Panc1 (cell line): ENCODE measurements around the gene MYO1E. TPM values are rescaled to one million over a fixed set of nuclear protein-coding genes. Genes with fewer than 3 reads are reported as not detected.

ENCODE experiments used
- ATAC-seq: fragments of 200-7000 bp; cut with Tn5 transposase; 2 replicates; pipeline ENCODE4 v1.9.1; 2020; ENCODE audit warnings: mild to moderate bottlenecking, moderate library complexity
- BruUV-seq: library from RNA; stranded (reverse); fragments of 400-500 nt; replicated peaks from 2 replicates; lab custom pipeline; 2021; lab: Mats Ljungman, UMichigan
- CTCF ChIA-PET: fragments of 300-600 bp; sonication (Branson Sonifier 250); formaldehyde crosslinking; loops from one replicate; lab custom pipeline; 2022; ENCODE audit warnings: antibody characterized with exemption; lab: Charles Lee
- POLR2A ChIA-PET: fragments of 300-600 bp; sonication (Branson Sonifier 250); formaldehyde crosslinking; loops from one replicate; lab custom pipeline; 2022; ENCODE audit warnings: antibody characterized with exemption; lab: Charles Lee
- DNase-seq: peaks from one replicate; pipeline ENCODE4 v3.0.0-alpha.2; 2010; ENCODE audit warnings: low read depth, low spot score
- H3K27ac ChIP-seq: 2 replicates; pipeline ENCODE4 v1.5.1; 2011; ENCODE audit warnings: mild to moderate bottlenecking, low read length, inconsistent platforms
- H3K27me3 ChIP-seq: fragments of 200-500 bp; sonication (Bioruptor generic); 2 replicates; pipeline ENCODE4 v1.6.0; 2014; ENCODE audit warnings: low read length, inconsistent platforms; ENCODE audit not compliant: control insufficient read depth, insufficient read depth
- H3K36me3 ChIP-seq: fragments of 200-500 bp; sonication (Bioruptor generic); 2 replicates; pipeline ENCODE4 v1.5.1; 2014; ENCODE audit warnings: inconsistent platforms, mild to moderate bottlenecking, low read length, moderate library complexity; ENCODE audit not compliant: control insufficient read depth, insufficient read depth
- H3K4me1 ChIP-seq: 2 replicates; pipeline ENCODE4 v1.5.1; 2011; ENCODE audit warnings: inconsistent platforms, mild to moderate bottlenecking, low read length, moderate library complexity; ENCODE audit not compliant: control insufficient read depth, insufficient read depth
- H3K4me3 ChIP-seq, 2 experiments: 2 replicates each; pipeline ENCODE4 v1.5.1; 2011 to 2012; ENCODE audit warnings: low read depth in 2 of 2, low read length in 2 of 2, mild to moderate bottlenecking in 2 of 2, inconsistent platforms in 1 of 2, moderate library complexity in 1 of 2
- H3K9me3 ChIP-seq: fragments of 200-500 bp; sonication (Bioruptor generic); 2 replicates; pipeline ENCODE4 v1.5.1; 2014; ENCODE audit warnings: low read depth, mild to moderate bottlenecking, inconsistent platforms, low read length, moderate library complexity; ENCODE audit not compliant: control insufficient read depth, insufficient read depth
- POLR2AphosphoS5 ChIP-seq: IDR thresholded peaks from 2 replicates; pipeline ENCODE4 v1.6.1; 2012; ENCODE audit warnings: mild to moderate bottlenecking, low read depth, low read length, moderate library complexity
- SIN3A ChIP-seq: IDR thresholded peaks from 2 replicates; pipeline ENCODE4 v1.6.1; 2012; ENCODE audit warnings: low read depth, mild to moderate bottlenecking, low read length, moderate library complexity, borderline replicate concordance; ENCODE audit not compliant: insufficient read depth
- TCF7L2 ChIP-seq: IDR thresholded peaks from 2 replicates; pipeline ENCODE4 v1.6.1; 2011; ENCODE audit warnings: mild to moderate bottlenecking, low read depth, low read length, inconsistent platforms
- in situ Hi-C: cut with HindIII; loops from 2 replicates; pipeline ENCODE4 v1.10.0; 2016; ENCODE audit warnings: low sequenced_read_pairs, low pct_unique_long_range_greater_than_20kb
- intact Hi-C: fragments of 100-400 bp; cut with micrococcal nuclease; formaldehyde crosslinking; loops from one replicate; pipeline ENCODE4 v1.10.0; 2022; ENCODE audit not compliant: unreplicated experiment
- total RNA-seq: library from RNA; stranded (reverse); gene quantifications from one replicate; pipeline ENCODE4 v1.2.1, GENCODE V29; 2021; ENCODE audit not compliant: unreplicated experiment
- TF ChIP-seq, protein P1 (sequence below), 2 experiments: IDR thresholded peaks; 2 replicates each; pipeline ENCODE4 v1.6.1; 2011 to 2012; ENCODE audit warnings: low read depth in 2 of 2, control low read depth in 1 of 2, low read length in 1 of 2, mild to moderate bottlenecking in 1 of 2, moderate library complexity in 1 of 2; ENCODE audit not compliant: insufficient read depth in 1 of 2
- TF ChIP-seq, protein P2 (sequence below): fragments of 450-650 bp; IDR thresholded peaks from 2 replicates; pipeline ENCODE4 v1.5.1; 2017; ENCODE audit warnings: mild to moderate bottlenecking

The MYO1E gene
- total RNA-seq, 1 experiment from 2014 or later, result 161 TPM

DNA sequence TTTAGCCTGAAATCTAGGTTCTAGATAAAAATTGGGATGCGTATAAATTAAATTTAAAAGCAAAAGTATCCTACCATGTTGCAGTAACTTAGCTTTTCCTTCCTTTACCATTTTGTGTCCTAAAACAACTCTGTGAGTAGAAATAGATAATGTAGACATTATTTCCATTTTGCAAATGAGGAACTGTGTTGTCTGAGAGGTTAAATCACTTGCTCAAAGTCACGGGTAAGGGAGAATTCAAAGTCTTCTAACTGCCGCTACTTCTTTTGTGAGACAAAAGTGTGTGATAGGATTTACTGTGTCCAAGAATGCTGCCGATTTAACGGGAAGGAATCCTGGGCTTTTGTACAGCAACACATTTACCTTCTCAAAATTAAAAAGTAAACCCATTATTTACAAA lies 40.7 kb downstream of the MYO1E start:
- in situ Hi-C loops, result no loop called here
- H3K9me3 ChIP-seq, result no peaks in the 10 kb centered on the region
- ATAC-seq, result no peak
- no peaks in the 10 kb centered on the region for H3K27me3 ChIP-seq
- TF ChIP-seq, protein P1, sequence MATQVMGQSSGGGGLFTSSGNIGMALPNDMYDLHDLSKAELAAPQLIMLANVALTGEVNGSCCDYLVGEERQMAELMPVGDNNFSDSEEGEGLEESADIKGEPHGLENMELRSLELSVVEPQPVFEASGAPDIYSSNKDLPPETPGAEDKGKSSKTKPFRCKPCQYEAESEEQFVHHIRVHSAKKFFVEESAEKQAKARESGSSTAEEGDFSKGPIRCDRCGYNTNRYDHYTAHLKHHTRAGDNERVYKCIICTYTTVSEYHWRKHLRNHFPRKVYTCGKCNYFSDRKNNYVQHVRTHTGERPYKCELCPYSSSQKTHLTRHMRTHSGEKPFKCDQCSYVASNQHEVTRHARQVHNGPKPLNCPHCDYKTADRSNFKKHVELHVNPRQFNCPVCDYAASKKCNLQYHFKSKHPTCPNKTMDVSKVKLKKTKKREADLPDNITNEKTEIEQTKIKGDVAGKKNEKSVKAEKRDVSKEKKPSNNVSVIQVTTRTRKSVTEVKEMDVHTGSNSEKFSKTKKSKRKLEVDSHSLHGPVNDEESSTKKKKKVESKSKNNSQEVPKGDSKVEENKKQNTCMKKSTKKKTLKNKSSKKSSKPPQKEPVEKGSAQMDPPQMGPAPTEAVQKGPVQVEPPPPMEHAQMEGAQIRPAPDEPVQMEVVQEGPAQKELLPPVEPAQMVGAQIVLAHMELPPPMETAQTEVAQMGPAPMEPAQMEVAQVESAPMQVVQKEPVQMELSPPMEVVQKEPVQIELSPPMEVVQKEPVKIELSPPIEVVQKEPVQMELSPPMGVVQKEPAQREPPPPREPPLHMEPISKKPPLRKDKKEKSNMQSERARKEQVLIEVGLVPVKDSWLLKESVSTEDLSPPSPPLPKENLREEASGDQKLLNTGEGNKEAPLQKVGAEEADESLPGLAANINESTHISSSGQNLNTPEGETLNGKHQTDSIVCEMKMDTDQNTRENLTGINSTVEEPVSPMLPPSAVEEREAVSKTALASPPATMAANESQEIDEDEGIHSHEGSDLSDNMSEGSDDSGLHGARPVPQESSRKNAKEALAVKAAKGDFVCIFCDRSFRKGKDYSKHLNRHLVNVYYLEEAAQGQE (IDR thresholded peaks at IDR 0.05; ENCODE audit: insufficient read depth in 1 of 2, low read depth in 2 of 2, low read length in 1 of 2), result no peak
- no peak for TF ChIP-seq TCF7L2
- TF ChIP-seq POLR2AphosphoS5, result no peak
- no peak for TF ChIP-seq SIN3A
- TF ChIP-seq, protein P2, sequence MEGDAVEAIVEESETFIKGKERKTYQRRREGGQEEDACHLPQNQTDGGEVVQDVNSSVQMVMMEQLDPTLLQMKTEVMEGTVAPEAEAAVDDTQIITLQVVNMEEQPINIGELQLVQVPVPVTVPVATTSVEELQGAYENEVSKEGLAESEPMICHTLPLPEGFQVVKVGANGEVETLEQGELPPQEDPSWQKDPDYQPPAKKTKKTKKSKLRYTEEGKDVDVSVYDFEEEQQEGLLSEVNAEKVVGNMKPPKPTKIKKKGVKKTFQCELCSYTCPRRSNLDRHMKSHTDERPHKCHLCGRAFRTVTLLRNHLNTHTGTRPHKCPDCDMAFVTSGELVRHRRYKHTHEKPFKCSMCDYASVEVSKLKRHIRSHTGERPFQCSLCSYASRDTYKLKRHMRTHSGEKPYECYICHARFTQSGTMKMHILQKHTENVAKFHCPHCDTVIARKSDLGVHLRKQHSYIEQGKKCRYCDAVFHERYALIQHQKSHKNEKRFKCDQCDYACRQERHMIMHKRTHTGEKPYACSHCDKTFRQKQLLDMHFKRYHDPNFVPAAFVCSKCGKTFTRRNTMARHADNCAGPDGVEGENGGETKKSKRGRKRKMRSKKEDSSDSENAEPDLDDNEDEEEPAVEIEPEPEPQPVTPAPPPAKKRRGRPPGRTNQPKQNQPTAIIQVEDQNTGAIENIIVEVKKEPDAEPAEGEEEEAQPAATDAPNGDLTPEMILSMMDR, result no peak
- POLR2A ChIA-PET, result interaction anchor here (0.6 kb wide), 1 partner anchor 8 kb away, joined by 4 read pairs; no protein-coding TSS in a partner anchor
- peaks cover 43% of the 10 kb centered on the region for H3K4me1 ChIP-seq
- H3K4me3 ChIP-seq, result no peak overlapping the region
- no TSS peak for BruUV-seq
- intact Hi-C loops, result no loop called here
- CTCF ChIA-PET, result no interaction called here
- H3K36me3 ChIP-seq, result no peaks in the 10 kb centered on the region
- no peak overlapping the region for H3K27ac ChIP-seq
- no peak for DNase-seq

DNA sequence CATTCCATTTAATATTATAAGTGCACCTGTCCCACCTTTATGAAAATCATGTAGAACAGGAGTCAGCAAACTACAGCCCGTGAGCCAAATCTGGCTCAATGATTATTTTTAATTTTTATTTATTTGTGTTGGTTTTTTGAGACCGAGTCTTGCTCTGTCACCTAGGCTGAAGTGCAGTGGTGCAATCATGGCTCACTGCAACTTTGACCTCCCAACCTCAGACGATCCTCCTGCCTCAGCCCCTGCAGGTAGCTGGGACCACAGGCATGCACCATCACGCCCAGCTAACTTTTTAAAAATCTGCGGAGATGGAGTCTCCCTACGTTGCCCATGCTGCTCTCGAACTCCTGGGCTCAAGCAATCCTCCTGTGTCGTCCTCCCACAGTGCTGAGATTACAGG lies 42.0 kb downstream of the MYO1E start:
- intact Hi-C loops (no loop called here), in situ Hi-C loops (no loop called here)
- POLR2A ChIA-PET, result no interaction called here
- no peaks in the 10 kb centered on the region for H3K27me3 ChIP-seq
- no peak for ATAC-seq
- CTCF ChIA-PET, result interaction anchor here (0.6 kb wide), 1 partner anchor 46 kb away, joined by 8 read pairs; no protein-coding TSS in a partner anchor
- H3K4me3 ChIP-seq, result no peak overlapping the region
- no TSS peak for BruUV-seq
- H3K36me3 ChIP-seq, result no peaks in the 10 kb centered on the region
- H3K27ac ChIP-seq, result no peak overlapping the region
- TF ChIP-seq, protein P2, result no peak
- TF ChIP-seq POLR2AphosphoS5 (no peak), SIN3A (no peak), TCF7L2 (no peak)
- TF ChIP-seq, protein P1 (IDR thresholded peaks at IDR 0.05; ENCODE audit: insufficient read depth in 1 of 2, low read depth in 2 of 2, low read length in 1 of 2), result no peak
- peaks cover 42% of the 10 kb centered on the region for H3K4me1 ChIP-seq
- no peak for DNase-seq
- no peaks in the 10 kb centered on the region for H3K9me3 ChIP-seq
